Astrocyte (in vitro differentiated cells and primary cell): Measurements from ENCODE around the gene IL1RAPL2. TPM values are rescaled to one million over a fixed set of nuclear protein-coding genes. Genes with fewer than 3 reads are reported as not detected.
A peak's percentile ranks its signal among the peaks of the same experiment; 100 is the strongest.

ENCODE experiments used
- DNase-seq: peaks from one replicate; pipeline ENCODE4 v3.0.0-alpha.2; 2010; ENCODE audit warnings: low read depth
- FAIRE-seq: peaks from 2 replicates; lab custom pipeline; 2011; peaks lifted over from hg19 to GRCh38; lab: Jason Lieb, UNC
- H2AFZ ChIP-seq: 2 replicates; pipeline ENCODE4 v1.6.0; 2012; ENCODE audit warnings: low read depth, low read length, inconsistent platforms
- H3K27ac ChIP-seq: 2 replicates; pipeline ENCODE4 v1.5.1; 2011; ENCODE audit warnings: low read depth, low read length, inconsistent platforms
- H3K27me3 ChIP-seq: 2 replicates; pipeline ENCODE4 v1.6.0; 2011; ENCODE audit warnings: low read length, inconsistent platforms; ENCODE audit not compliant: insufficient read depth
- H3K36me3 ChIP-seq: 2 replicates; pipeline ENCODE4 v1.5.1; 2011; ENCODE audit warnings: low read length, inconsistent platforms; ENCODE audit not compliant: insufficient read depth
- H3K4me1 ChIP-seq: 2 replicates; pipeline ENCODE4 v1.5.1; 2011; ENCODE audit warnings: low read length, inconsistent platforms; ENCODE audit not compliant: insufficient read depth
- H3K4me2 ChIP-seq: 2 replicates; pipeline ENCODE4 v1.6.0; 2012; ENCODE audit warnings: low read length, inconsistent platforms
- H3K4me3 ChIP-seq: 2 replicates; pipeline ENCODE4 v1.5.1; 2011; ENCODE audit warnings: low read depth, mild to moderate bottlenecking, low read length, inconsistent platforms; ENCODE audit not compliant: insufficient read depth
- H3K79me2 ChIP-seq: 2 replicates; pipeline ENCODE4 v1.6.0; 2012; ENCODE audit warnings: mild to moderate bottlenecking, low read length, inconsistent platforms; ENCODE audit not compliant: insufficient read depth
- H3K9ac ChIP-seq: 2 replicates; pipeline ENCODE4 v1.6.0; 2012; ENCODE audit warnings: mild to moderate bottlenecking, low read length, inconsistent platforms
- H3K9me3 ChIP-seq: 2 replicates; pipeline ENCODE4 v1.5.1; 2012; ENCODE audit warnings: low read depth, mild to moderate bottlenecking, low read length, inconsistent platforms; ENCODE audit not compliant: insufficient read depth
- H4K20me1 ChIP-seq: 2 replicates; pipeline ENCODE4 v1.6.0; 2012; ENCODE audit warnings: low read length, inconsistent platforms; ENCODE audit not compliant: insufficient read depth
- H3K27ac Mint-ChIP-seq: one replicate; pipeline ENCODE4 v1.8.0; 2021; ENCODE audit warnings: mild to moderate bottlenecking, mixed read lengths; ENCODE audit not compliant: unreplicated experiment
- H3K27me3 Mint-ChIP-seq: one replicate; pipeline ENCODE4 v1.8.0; 2021; ENCODE audit warnings: low read depth, mixed read lengths; ENCODE audit not compliant: unreplicated experiment
- H3K36me3 Mint-ChIP-seq: one replicate; pipeline ENCODE4 v1.8.0; 2021; ENCODE audit warnings: low read depth, mixed read lengths; ENCODE audit not compliant: unreplicated experiment
- H3K4me1 Mint-ChIP-seq: one replicate; pipeline ENCODE4 v1.8.0; 2021; ENCODE audit warnings: low read depth, mixed read lengths; ENCODE audit not compliant: unreplicated experiment
- H3K4me3 Mint-ChIP-seq: one replicate; pipeline ENCODE4 v1.8.0; 2021; ENCODE audit warnings: mild to moderate bottlenecking, moderate library complexity, mixed read lengths; ENCODE audit not compliant: unreplicated experiment
- H3K9me3 Mint-ChIP-seq: one replicate; pipeline ENCODE4 v1.8.0; 2021; ENCODE audit warnings: mild to moderate bottlenecking, mixed read lengths; ENCODE audit not compliant: unreplicated experiment
- EZH2 ChIP-seq: IDR thresholded peaks from 2 replicates; pipeline ENCODE4 v1.6.1; 2012; ENCODE audit warnings: mild to moderate bottlenecking, low read length, inconsistent platforms; ENCODE audit not compliant: insufficient read depth
- total RNA-seq: library from RNA; stranded (reverse); gene quantifications from 2 replicates; pipeline ENCODE4 v1.2.1, GENCODE V29; 2021
- TF ChIP-seq, protein P1 (sequence below): IDR thresholded peaks from 2 replicates; pipeline ENCODE4 v1.5.1; 2011; ENCODE audit warnings: low read depth, mild to moderate bottlenecking, inconsistent platforms, low read length, moderate library complexity; ENCODE audit not compliant: insufficient read depth

IL1RAPL2 gene
- total RNA-seq, 1 donor from 2014 or later: 0.16 TPM

DNA sequence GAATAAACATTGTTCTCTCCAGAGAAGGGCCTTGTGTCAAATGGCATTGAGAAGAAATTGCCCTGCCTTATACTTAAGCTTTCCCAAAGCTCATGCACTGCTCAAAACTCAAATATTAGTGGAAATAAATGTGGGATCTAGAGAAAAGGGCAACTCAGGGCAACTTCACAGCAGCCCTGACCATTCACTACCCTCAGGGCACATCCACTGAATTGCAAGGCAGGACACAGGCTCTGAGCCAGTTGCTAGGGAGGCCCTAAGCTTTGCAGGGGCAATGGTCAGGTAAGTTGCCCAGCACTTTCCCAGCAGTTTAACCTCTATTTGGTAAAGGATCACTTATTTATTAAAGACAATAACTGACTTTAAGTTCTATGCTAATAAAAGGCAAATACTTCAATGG is 909.8 kb downstream of the IL1RAPL2 start:
- FAIRE-seq (no peak), DNase-seq (no peak)
- no peak overlapping the region for H3K4me3 Mint-ChIP-seq
- no peaks in the 10 kb centered on the region for H3K27me3 Mint-ChIP-seq
- no peak overlapping the region for H3K9ac ChIP-seq
- H3K36me3 Mint-ChIP-seq: no peaks in the 10 kb centered on the region
- H3K9me3 ChIP-seq: no peaks in the 10 kb centered on the region
- no peaks in the 10 kb centered on the region for H3K27me3 ChIP-seq
- no peaks in the 10 kb centered on the region for H3K36me3 ChIP-seq
- H3K4me3 ChIP-seq: no peak overlapping the region
- no peaks in the 10 kb centered on the region for H3K4me1 ChIP-seq
- no peaks in the 10 kb centered on the region for H4K20me1 ChIP-seq
- H3K79me2 ChIP-seq: no peaks in the 10 kb centered on the region
- no peak overlapping the region for H3K4me2 ChIP-seq
- TF ChIP-seq EZH2: no peak
- TF ChIP-seq, protein P1, sequence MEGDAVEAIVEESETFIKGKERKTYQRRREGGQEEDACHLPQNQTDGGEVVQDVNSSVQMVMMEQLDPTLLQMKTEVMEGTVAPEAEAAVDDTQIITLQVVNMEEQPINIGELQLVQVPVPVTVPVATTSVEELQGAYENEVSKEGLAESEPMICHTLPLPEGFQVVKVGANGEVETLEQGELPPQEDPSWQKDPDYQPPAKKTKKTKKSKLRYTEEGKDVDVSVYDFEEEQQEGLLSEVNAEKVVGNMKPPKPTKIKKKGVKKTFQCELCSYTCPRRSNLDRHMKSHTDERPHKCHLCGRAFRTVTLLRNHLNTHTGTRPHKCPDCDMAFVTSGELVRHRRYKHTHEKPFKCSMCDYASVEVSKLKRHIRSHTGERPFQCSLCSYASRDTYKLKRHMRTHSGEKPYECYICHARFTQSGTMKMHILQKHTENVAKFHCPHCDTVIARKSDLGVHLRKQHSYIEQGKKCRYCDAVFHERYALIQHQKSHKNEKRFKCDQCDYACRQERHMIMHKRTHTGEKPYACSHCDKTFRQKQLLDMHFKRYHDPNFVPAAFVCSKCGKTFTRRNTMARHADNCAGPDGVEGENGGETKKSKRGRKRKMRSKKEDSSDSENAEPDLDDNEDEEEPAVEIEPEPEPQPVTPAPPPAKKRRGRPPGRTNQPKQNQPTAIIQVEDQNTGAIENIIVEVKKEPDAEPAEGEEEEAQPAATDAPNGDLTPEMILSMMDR: no peak
- no peaks in the 10 kb centered on the region for H3K4me1 Mint-ChIP-seq
- no peak overlapping the region for H3K27ac ChIP-seq
- H3K9me3 Mint-ChIP-seq: no peaks in the 10 kb centered on the region
- no peak overlapping the region for H3K27ac Mint-ChIP-seq
- H2AFZ ChIP-seq: no peak overlapping the region

DNA sequence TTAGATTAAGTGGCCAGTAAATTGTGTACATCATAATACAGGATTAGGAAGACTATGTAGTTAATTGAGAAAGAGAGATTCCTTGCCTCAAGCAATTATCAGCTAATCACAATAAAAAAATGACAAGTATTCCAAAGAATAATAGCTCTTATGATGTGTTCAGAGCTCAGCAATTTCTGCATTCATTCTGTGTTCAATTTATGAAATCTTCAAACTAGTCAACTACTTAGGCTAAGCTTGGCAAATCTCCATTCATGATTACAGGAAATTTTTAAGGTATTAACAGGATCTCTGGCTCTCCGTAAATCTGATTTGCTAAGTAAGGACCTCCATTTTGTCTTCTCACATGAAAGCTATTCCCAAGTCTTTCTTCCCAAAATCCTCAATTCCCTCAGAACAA is 911.4 kb downstream of the IL1RAPL2 start:
- Histone ChIP-seq H2AFZ (no peak overlapping the region), H3K9ac (no peak overlapping the region), H3K79me2 (no peaks in the 10 kb centered on the region), H3K36me3 (no peaks in the 10 kb centered on the region), H3K4me2 (no peak overlapping the region), H3K4me1 (no peaks in the 10 kb centered on the region), H3K9me3 (no peaks in the 10 kb centered on the region), H4K20me1 (no peaks in the 10 kb centered on the region), H3K4me3 (no peak overlapping the region), H3K27me3 (no peaks in the 10 kb centered on the region), H3K27ac (no peak overlapping the region)
- no peaks in the 10 kb centered on the region for H3K4me1 Mint-ChIP-seq
- DNase-seq (no peak), FAIRE-seq (peak; percentile 54)
- no peaks in the 10 kb centered on the region for H3K27me3 Mint-ChIP-seq
- H3K36me3 Mint-ChIP-seq: no peaks in the 10 kb centered on the region
- no peak overlapping the region for H3K27ac Mint-ChIP-seq
- TF ChIP-seq, protein P1: no peak
- no peak for TF ChIP-seq EZH2
- no peak overlapping the region for H3K4me3 Mint-ChIP-seq
- no peaks in the 10 kb centered on the region for H3K9me3 Mint-ChIP-seq

DNA sequence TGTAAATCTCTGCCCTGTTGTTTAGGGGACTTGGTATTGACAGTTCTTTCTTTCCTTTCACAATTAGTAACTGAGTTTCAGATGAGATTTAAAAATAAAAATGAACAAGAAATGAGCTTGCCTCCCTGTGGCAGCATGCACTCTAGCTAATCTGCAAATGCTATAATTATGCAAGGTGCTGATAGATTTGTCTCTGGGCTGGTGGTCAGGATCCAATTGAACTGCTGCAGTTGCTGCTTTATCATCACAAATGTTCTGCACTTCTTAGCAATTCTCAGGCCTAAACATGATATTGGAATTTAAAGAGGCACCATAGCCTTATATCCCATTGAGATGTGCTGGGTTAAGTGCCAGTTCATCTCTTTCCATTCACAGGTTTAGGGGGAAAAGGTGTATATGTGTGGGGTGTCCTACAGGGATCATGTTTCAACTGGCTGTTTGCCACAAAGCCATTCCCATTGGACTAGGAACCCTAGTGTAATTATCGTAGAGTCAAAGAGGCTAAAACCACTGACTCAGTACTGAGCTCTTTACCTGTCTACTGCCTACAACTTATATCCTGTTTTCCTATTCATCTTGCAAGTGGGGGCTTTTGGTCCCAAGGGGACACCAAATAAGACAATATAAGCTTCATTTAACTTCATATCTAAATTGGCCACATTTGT is 914.8 kb downstream of the IL1RAPL2 start:
- Histone ChIP-seq H3K4me2 (no peak overlapping the region), H4K20me1 (no peaks in the 10 kb centered on the region), H3K27me3 (no peaks in the 10 kb centered on the region), H3K9me3 (no peaks in the 10 kb centered on the region), H3K36me3 (no peaks in the 10 kb centered on the region), H3K9ac (no peak overlapping the region), H3K4me1 (no peaks in the 10 kb centered on the region), H3K79me2 (no peaks in the 10 kb centered on the region), H2AFZ (no peak overlapping the region), H3K4me3 (no peak overlapping the region), H3K27ac (no peak overlapping the region)
- H3K36me3 Mint-ChIP-seq: no peaks in the 10 kb centered on the region
- H3K27me3 Mint-ChIP-seq: no peaks in the 10 kb centered on the region
- DNase-seq: no peak
- no peak for TF ChIP-seq EZH2
- TF ChIP-seq, protein P1: no peak
- no peaks in the 10 kb centered on the region for H3K9me3 Mint-ChIP-seq
- H3K4me3 Mint-ChIP-seq: no peak overlapping the region
- H3K27ac Mint-ChIP-seq: no peak overlapping the region
- peak; percentile 52 for FAIRE-seq
- peaks cover 3% of the 10 kb centered on the region for H3K4me1 Mint-ChIP-seq
